ENCODE measurements around the gene LRP11. TPM values are rescaled to one million over a fixed set of nuclear protein-coding genes. Genes with fewer than 3 reads are reported as not detected.

The LRP11 gene
- total and polyA plus RNA-seq, 10 of the 15 experiments (the other 5 are each of a cell fraction or from before 2014, with no cell fraction given): under 0.01 to 0.23 (median 0.03) TPM; not detected in 6

- Histone ChIP-seq H3K9me3 (replicated peaks; ENCODE audit: control insufficient read depth, insufficient read depth, low read length) (peaks cover 3% of the 10 kb centered on the region; the same call in 1 of the 3 replicates), H3K4me2 (ENCODE audit: control insufficient read depth, insufficient read depth) (no peak overlapping the region), H2AFZ (ENCODE audit: control insufficient read depth, low read depth, low read length) (no peak overlapping the region), H3K9ac (ENCODE audit: control insufficient read depth, insufficient read depth, low read length) (no peak overlapping the region), H3K27me3 (replicated peaks in 1 of 2; ENCODE audit: control insufficient read depth in 2 of 2, insufficient read depth in 2 of 2, low read length in 1 of 2) (peaks cover 0 to under 1% of the 10 kb centered on the region in 2 experiments; a peak in 1 of 4 replicates), H3K27ac (ENCODE audit: control insufficient read depth, insufficient read depth) (no peak overlapping the region), H3K79me2 (ENCODE audit: control insufficient read depth, insufficient read depth, low read length) (no peaks in the 10 kb centered on the region), H3K36me3 (ENCODE audit: control insufficient read depth in 2 of 2, insufficient read depth in 2 of 2, low read length in 1 of 2) (no peaks in the 10 kb centered on the region), H3K4me1 (ENCODE audit: control insufficient read depth, insufficient read depth, low read length) (no peaks in the 10 kb centered on the region), H4K20me1 (ENCODE audit: control insufficient read depth, insufficient read depth) (no peaks in the 10 kb centered on the region), H3K4me3 (no peak overlapping the region)
- ChIA-PET RAD21 (ENCODE audit: unreplicated experiment) (no interaction called here), POLR2A (no interaction called here), SMC1A (ENCODE audit: uncharacterized antibody, unreplicated experiment) (no interaction called here), CTCF (no interaction called here)
- no peak for TF ChIP-seq SUZ12 (IDR thresholded peaks at IDR 0.05; ENCODE audit: unreplicated experiment)
- no peak for TF ChIP-seq FOXM1 (IDR thresholded peaks at IDR 0.05; ENCODE audit: low read depth, low read length)
- TF ChIP-seq MAX (IDR thresholded peaks at IDR 0.05; ENCODE audit: low read depth, low read length): no peak
- TF ChIP-seq BCL11A (IDR thresholded peaks at IDR 0.05; ENCODE audit: low read depth, low read length): no peak
- TF ChIP-seq USF2 (IDR thresholded peaks at IDR 0.05; ENCODE audit: borderline replicate concordance, low read depth, low read length): no peak
- TF ChIP-seq KAT2A (conservative IDR thresholded peaks at IDR 0.05; ENCODE audit: control insufficient read depth, low read depth, low read length): no peak
- TF ChIP-seq PBX3 (IDR thresholded peaks at IDR 0.05; ENCODE audit: insufficient replicate concordance, low read depth, low read length): no peak
- no peak for TF ChIP-seq SUPT20H (IDR thresholded peaks at IDR 0.05; ENCODE audit: borderline replicate concordance, control insufficient read depth, low read depth, low read length)
- TF ChIP-seq SKIL (IDR thresholded peaks at IDR 0.05; ENCODE audit: low read depth, poor library complexity, severe bottlenecking): no peak
- no peak for TF ChIP-seq ZNF217 (IDR thresholded peaks at IDR 0.05)
- no peak for TF ChIP-seq PRDM15 (CRISPR knock-in tag; IDR thresholded peaks at IDR 0.05)
- intact Hi-C loops (cut with micrococcal nuclease; ENCODE audit: unreplicated experiment): no loop called here
- no TSS peak for BruUV-seq (replicated peaks)
- 25% methylated on average over 9 of the region's 9 CpGs for WGBS (ENCODE audit: insufficient coverage, insufficient replicate concordance, low lambda C conversion rate, missing lambda C conversion rate)
- ATAC-seq (no peak), DNase-seq (ENCODE audit: low read depth, low spot score) (no peak), FAIRE-seq (no peak)
- in situ Hi-C loops (cut with MboI): no loop called here
Observed at GRCh38 chr6:149909701-149910470, 45.7 kb upstream of the LRP11 start.
